Esophagus squamous epithelium (tissue), 5 donors: ENCODE measurements around the gene NR1I3. TPM values are rescaled to one million over a fixed set of nuclear protein-coding genes. Genes with fewer than 3 reads are reported as not detected.
A peak's percentile ranks its signal among the peaks of the same experiment; 100 is the strongest.
"Not testable (repeated sequence)": the region's sequence is repeated elsewhere in the genome, so short reads cannot be mapped to it uniquely, and the experiment has no call there.

Experiments
- DNase-seq: peaks from one replicate; lab custom pipeline; 2025; lab: John Stamatoyannopoulos, UW
- H3K27ac ChIP-seq, 4 donors: fragments of 200-600 bp; sonication (generic); one replicate each; pipeline ENCODE4 v1.5.1; 2016 to 2019; ENCODE audit warnings: mild to moderate bottlenecking in 1 of 4
- H3K27me3 ChIP-seq, 4 donors: fragments of 200-600 bp; sonication (generic); 1 replicate in 3 of 4; 2 replicates in 1 of 4; pipeline versions ENCODE4 v1.5.1 to v1.6.0; 2017 to 2021; ENCODE audit warnings: antibody characterized with exemption in 1 of 4
- H3K36me3 ChIP-seq, 3 donors: fragments of 200-600 bp; sonication (generic); one replicate each; pipeline ENCODE4 v1.5.1; 2016 to 2019
- H3K4me1 ChIP-seq, 3 donors: fragments of 200-600 bp; sonication (generic); one replicate each; pipeline ENCODE4 v1.5.1; 2017 to 2019
- H3K4me3 ChIP-seq, 4 donors: fragments of 200-600 bp; sonication (generic); 1 replicate in 3 of 4; 2 replicates in 1 of 4; pipeline ENCODE4 v1.5.1; 2016 to 2019; ENCODE audit warnings: mild to moderate bottlenecking in 2 of 4, moderate library complexity in 1 of 4
- H3K9me3 ChIP-seq, 3 donors: fragments of 200-600 bp; sonication (generic); one replicate each; pipeline ENCODE4 v1.5.1; 2016 to 2019
- CTCF ChIP-seq, 6 experiments: fragments of 450-650 bp in 4 of 6; fragments of 200-600 bp in 2 of 6; sonication (generic) in 2 of 6; IDR thresholded peaks; one replicate each; pipeline ENCODE4 v1.5.1; 2016 to 2019; ENCODE audit warnings: antibody characterized with exemption in 6 of 6, mild to moderate bottlenecking in 4 of 6, moderate library complexity in 4 of 6
- POLR2A ChIP-seq, 4 donors: fragments of 450-650 bp; IDR thresholded peaks; one replicate each; pipeline ENCODE4 v1.6.1; 2017; ENCODE audit warnings: antibody characterized with exemption in 4 of 4, mild to moderate bottlenecking in 4 of 4, moderate library complexity in 3 of 4
- WGBS, 2 donors: methylation state at CpG; one replicate each; pipeline ENCODE4 v1.1.5; 2018; 5-methylcytosine and 5-hydroxymethylcytosine counted together
- intact Hi-C: fragments of 100-400 bp; cut with DNase I; formaldehyde crosslinking; loops from one replicate; pipeline ENCODE4 v1.15.0; 2022
- total RNA-seq, 4 donors: library from RNA; depleted of rRNA; stranded (reverse); fragments of >200 nt; gene quantifications; one replicate each; pipeline ENCODE4 v1.1.0, GENCODE V29; 2016
- donor health status: DM: yes; HTN: yes; CAD: no.

The NR1I3 gene
- total RNA-seq, 4 donors from 2014 or later, result not detected

- no peak for DNase-seq
- 22% methylated on average over 5 of the region's 6 CpGs; no CpG with 5 or more reads in 1 of the 2 donors for WGBS, 2 donors
- H3K27ac ChIP-seq, result no peak overlapping the region
- intact Hi-C loops, result no loop called here
- H3K27me3 ChIP-seq, result peaks cover 0 to 49% (median 0%) of the 10 kb centered on the region in 4 donors
- H3K4me3 ChIP-seq, result peak overlapping the region; percentile 48 to 77 (median 58)
- H3K9me3 ChIP-seq, result peaks cover 0 to 16% (median 9%) of the 10 kb centered on the region in 3 donors
- H3K36me3 ChIP-seq, result no peaks in the 10 kb centered on the region
- no peak for TF ChIP-seq POLR2A (IDR thresholded peaks at IDR 0.05)
- TF ChIP-seq CTCF (IDR thresholded peaks at IDR 0.05), result no peak
- H3K4me1 ChIP-seq, result peaks cover 15 to 73% (median 30%) of the 10 kb centered on the region in 3 donors
Observed at GRCh38 chr1:161259345-161259702, 21.3 kb upstream of the NR1I3 start.

- no peaks in the 10 kb centered on the region for H3K36me3 ChIP-seq
- peak in 1 of 4 donors; percentile 53 for TF ChIP-seq POLR2A (IDR thresholded peaks at IDR 0.05)
- TF ChIP-seq CTCF (IDR thresholded peaks at IDR 0.05), result no peak
- peaks cover 0 to 49% (median 0%) of the 10 kb centered on the region in 4 donors for H3K27me3 ChIP-seq
- WGBS, 2 donors, result 2 to 11% methylated on average over 8 to 14 of the region's 62 CpGs
- peak within 1 kb of the TSS; percentile 44 to 71 (median 54) for H3K27ac ChIP-seq
- peak within 1 kb of the TSS; percentile 48 to 77 (median 58) for H3K4me3 ChIP-seq
- no peak for DNase-seq
- intact Hi-C loops, result no loop called here
- peaks cover 0 to 16% (median 9%) of the 10 kb centered on the region in 3 donors for H3K9me3 ChIP-seq
- peaks cover 15 to 73% (median 30%) of the 10 kb centered on the region in 3 donors for H3K4me1 ChIP-seq
Observed at GRCh38 chr1:161258439-161259344, 20.7 kb upstream of the NR1I3 start, which contains the start of gene PCP4L1. PCP4L1 (plus strand) TSS chr1:161258745; CDS start chr1:161258975, 230 bp downstream.

GRCh38 chr1:161257109-161257508, 19.1 kb upstream of the NR1I3 start:
- DNase-seq, H3K4me3 ChIP-seq, H3K36me3 ChIP-seq, intact Hi-C loops: not testable (repeated sequence)
- peaks cover 15 to 72% (median 30%) of the 10 kb centered on the region in 3 donors for H3K4me1 ChIP-seq
- H3K27ac ChIP-seq, result peak overlapping the region; percentile 40 to 73 (median 58)
- H3K27me3 ChIP-seq, result peaks cover 0 to 49% (median 0%) of the 10 kb centered on the region in 4 donors
- 80 to 93% methylated on average over 1 to 3 of the region's 5 CpGs for WGBS, 2 donors
- peaks cover 0 to 16% (median 9%) of the 10 kb centered on the region in 3 donors for H3K9me3 ChIP-seq

- H3K4me3 ChIP-seq, intact Hi-C loops, H3K36me3 ChIP-seq, DNase-seq: not testable (repeated sequence)
- Histone ChIP-seq H3K4me1 (peaks cover 15 to 62% (median 23%) of the 10 kb centered on the region in 3 donors), H3K27ac (peak overlapping the region; percentile 40 to 73 (median 58)), H3K27me3 (peaks cover 0 to 44% (median 0%) of the 10 kb centered on the region in 4 donors), H3K9me3 (peaks cover 0 to 16% (median 9%) of the 10 kb centered on the region in 3 donors)
- WGBS, 2 donors, result 32 to 47% methylated on average over 4 of the region's 4 CpGs
Observed at GRCh38 chr1:161255955-161256520, 18.0 kb upstream of the NR1I3 start.

GRCh38 chr1:161255302-161255701, 17.3 kb upstream of the NR1I3 start:
- H3K27ac ChIP-seq, result peak overlapping the region in 1 of 4 donors; percentile 53
- H3K4me1 ChIP-seq, result peaks cover 10 to 54% (median 17%) of the 10 kb centered on the region in 3 donors
- DNase-seq, H3K36me3 ChIP-seq, intact Hi-C loops, H3K4me3 ChIP-seq: not testable (repeated sequence)
- peaks cover 0 to 16% (median 9%) of the 10 kb centered on the region in 3 donors for H3K9me3 ChIP-seq
- 65 to 85% methylated on average over 3 to 5 of the region's 5 CpGs for WGBS, 2 donors
- H3K27me3 ChIP-seq, result peaks cover 0 to 37% (median 0%) of the 10 kb centered on the region in 4 donors

- H3K27me3 ChIP-seq, result no peaks in the 10 kb centered on the region
- intact Hi-C loops, result no loop called here
- H3K4me3 ChIP-seq, result no peak overlapping the region
- H3K4me1 ChIP-seq, result peaks cover 0 to 17% (median 0%) of the 10 kb centered on the region in 3 donors
- DNase-seq, result no peak
- no peaks in the 10 kb centered on the region for H3K36me3 ChIP-seq
- H3K9me3 ChIP-seq, result peaks cover 0 to 3% (median under 1%) of the 10 kb centered on the region in 3 donors
- H3K27ac ChIP-seq, result no peak overlapping the region
- WGBS, 2 donors, result 94 to 98% methylated on average over 8 of the region's 8 CpGs
- no peak for TF ChIP-seq CTCF (IDR thresholded peaks at IDR 0.05)
- TF ChIP-seq POLR2A (IDR thresholded peaks at IDR 0.05), result no peak
Observed at GRCh38 chr1:161251579-161251978, 13.6 kb upstream of the NR1I3 start.
